ENCODE data around the gene TRPV5.

- TF ChIP-seq, protein P1, sequence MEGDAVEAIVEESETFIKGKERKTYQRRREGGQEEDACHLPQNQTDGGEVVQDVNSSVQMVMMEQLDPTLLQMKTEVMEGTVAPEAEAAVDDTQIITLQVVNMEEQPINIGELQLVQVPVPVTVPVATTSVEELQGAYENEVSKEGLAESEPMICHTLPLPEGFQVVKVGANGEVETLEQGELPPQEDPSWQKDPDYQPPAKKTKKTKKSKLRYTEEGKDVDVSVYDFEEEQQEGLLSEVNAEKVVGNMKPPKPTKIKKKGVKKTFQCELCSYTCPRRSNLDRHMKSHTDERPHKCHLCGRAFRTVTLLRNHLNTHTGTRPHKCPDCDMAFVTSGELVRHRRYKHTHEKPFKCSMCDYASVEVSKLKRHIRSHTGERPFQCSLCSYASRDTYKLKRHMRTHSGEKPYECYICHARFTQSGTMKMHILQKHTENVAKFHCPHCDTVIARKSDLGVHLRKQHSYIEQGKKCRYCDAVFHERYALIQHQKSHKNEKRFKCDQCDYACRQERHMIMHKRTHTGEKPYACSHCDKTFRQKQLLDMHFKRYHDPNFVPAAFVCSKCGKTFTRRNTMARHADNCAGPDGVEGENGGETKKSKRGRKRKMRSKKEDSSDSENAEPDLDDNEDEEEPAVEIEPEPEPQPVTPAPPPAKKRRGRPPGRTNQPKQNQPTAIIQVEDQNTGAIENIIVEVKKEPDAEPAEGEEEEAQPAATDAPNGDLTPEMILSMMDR (IDR thresholded peaks at IDR 0.05; ENCODE audit: extremely low read depth in 1 of 2, insufficient read depth in 1 of 2, low read depth in 1 of 2, low read length in 2 of 2) = no peak
- TF ChIP-seq MYC (IDR thresholded peaks at IDR 0.05; ENCODE audit: low read depth, low read length) (no peak), EZH2 (IDR thresholded peaks at IDR 0.05; ENCODE audit: borderline replicate concordance, low read depth, low read length, severe bottlenecking) (no peak), POLR2A (IDR thresholded peaks at IDR 0.05; ENCODE audit: low read depth, low read length) (no peak), POLR2AphosphoS5 (IDR thresholded peaks at IDR 0.05; ENCODE audit: insufficient read depth, low read depth, low read length) (no peak)
These were observed 20.5 kb downstream of the TRPV5 start for GRCh38 chr7:142913051-142913450.
